HL-60 (cell line): Measurements from ENCODE around the gene GNA14.
"Not testable (repeated sequence)": the region's sequence is repeated elsewhere in the genome, so short reads cannot be mapped to it uniquely, and the experiment has no call there.

Source experiments
- DNase-seq, 2 experiments: peaks; one replicate each; pipeline ENCODE4 v3.0.0-alpha.2; 2010 to 2020; ENCODE audit warnings: low read depth in 1 of 2, low spot score in 1 of 2
- H3K27ac ChIP-seq: fragments of 250-450 bp; sonication (Bioruptor Pico); replicated peaks from 2 replicates; pipeline ENCODE4 v1.5.1; 2020; ENCODE audit warnings: mild to moderate bottlenecking, moderate library complexity
- H3K27me3 ChIP-seq: fragments of 250-450 bp; sonication (Bioruptor Pico); 2 replicates; pipeline ENCODE4 v1.5.1; 2021; ENCODE audit warnings: mild to moderate bottlenecking, moderate library complexity; ENCODE audit not compliant: insufficient read depth, poor library complexity, severe bottlenecking
- H3K4me3 ChIP-seq: replicated peaks from 2 replicates; pipeline ENCODE4 v1.5.1; 2011; ENCODE audit warnings: mild to moderate bottlenecking, control low read depth, low read length; ENCODE audit not compliant: insufficient read depth
- GABPA ChIP-seq: IDR thresholded peaks from 2 replicates; pipeline ENCODE4 v1.6.1; 2012; ENCODE audit warnings: low read depth
- POLR2AphosphoS5 ChIP-seq: IDR thresholded peaks from 2 replicates; pipeline ENCODE4 v1.6.1; 2012; ENCODE audit warnings: low read depth
- SPI1 ChIP-seq: IDR thresholded peaks from 2 replicates; pipeline ENCODE4 v1.6.1; 2012; ENCODE audit warnings: low read depth, mild to moderate bottlenecking, borderline replicate concordance
- TF ChIP-seq, protein P1 (sequence below): IDR thresholded peaks from 2 replicates; pipeline ENCODE4 v1.6.1; 2012; ENCODE audit warnings: low read depth; ENCODE audit not compliant: insufficient replicate concordance
- TF ChIP-seq, protein P2 (sequence below): IDR thresholded peaks from one replicate; pipeline ENCODE4 v1.5.1; 2011; ENCODE audit warnings: low read length, control low read depth, inconsistent platforms; ENCODE audit not compliant: insufficient read depth

Gene GNA14

DNA sequence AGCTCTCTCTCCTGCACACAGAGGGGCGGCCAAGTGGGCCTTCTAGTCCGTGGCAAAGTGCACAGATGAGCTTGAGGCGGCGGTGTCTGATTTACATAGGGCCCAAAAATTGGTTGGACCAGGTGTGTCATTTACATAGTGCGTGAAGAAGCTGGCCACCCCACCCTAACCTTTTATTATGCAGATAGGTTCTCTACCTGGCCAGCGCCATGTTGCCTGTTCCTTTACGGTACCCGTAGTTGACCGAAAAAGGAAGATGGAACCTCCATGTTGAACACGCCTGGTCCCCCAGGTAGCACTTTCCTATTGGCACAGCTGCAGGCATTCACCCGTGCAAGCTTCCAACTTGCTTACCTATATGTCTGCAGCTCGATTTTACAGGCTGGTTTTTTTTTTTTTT lies 61.5 kb downstream of the GNA14 start:
- DNase-seq = no peak
- Histone ChIP-seq H3K27me3 (peaks cover 5% of the 10 kb centered on the region), H3K27ac (no peak overlapping the region), H3K4me3 (no peak overlapping the region)
- TF ChIP-seq GABPA (no peak), SPI1 (no peak), POLR2AphosphoS5 (no peak)
- TF ChIP-seq, protein P1, sequence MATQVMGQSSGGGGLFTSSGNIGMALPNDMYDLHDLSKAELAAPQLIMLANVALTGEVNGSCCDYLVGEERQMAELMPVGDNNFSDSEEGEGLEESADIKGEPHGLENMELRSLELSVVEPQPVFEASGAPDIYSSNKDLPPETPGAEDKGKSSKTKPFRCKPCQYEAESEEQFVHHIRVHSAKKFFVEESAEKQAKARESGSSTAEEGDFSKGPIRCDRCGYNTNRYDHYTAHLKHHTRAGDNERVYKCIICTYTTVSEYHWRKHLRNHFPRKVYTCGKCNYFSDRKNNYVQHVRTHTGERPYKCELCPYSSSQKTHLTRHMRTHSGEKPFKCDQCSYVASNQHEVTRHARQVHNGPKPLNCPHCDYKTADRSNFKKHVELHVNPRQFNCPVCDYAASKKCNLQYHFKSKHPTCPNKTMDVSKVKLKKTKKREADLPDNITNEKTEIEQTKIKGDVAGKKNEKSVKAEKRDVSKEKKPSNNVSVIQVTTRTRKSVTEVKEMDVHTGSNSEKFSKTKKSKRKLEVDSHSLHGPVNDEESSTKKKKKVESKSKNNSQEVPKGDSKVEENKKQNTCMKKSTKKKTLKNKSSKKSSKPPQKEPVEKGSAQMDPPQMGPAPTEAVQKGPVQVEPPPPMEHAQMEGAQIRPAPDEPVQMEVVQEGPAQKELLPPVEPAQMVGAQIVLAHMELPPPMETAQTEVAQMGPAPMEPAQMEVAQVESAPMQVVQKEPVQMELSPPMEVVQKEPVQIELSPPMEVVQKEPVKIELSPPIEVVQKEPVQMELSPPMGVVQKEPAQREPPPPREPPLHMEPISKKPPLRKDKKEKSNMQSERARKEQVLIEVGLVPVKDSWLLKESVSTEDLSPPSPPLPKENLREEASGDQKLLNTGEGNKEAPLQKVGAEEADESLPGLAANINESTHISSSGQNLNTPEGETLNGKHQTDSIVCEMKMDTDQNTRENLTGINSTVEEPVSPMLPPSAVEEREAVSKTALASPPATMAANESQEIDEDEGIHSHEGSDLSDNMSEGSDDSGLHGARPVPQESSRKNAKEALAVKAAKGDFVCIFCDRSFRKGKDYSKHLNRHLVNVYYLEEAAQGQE = no peak
- TF ChIP-seq, protein P2, sequence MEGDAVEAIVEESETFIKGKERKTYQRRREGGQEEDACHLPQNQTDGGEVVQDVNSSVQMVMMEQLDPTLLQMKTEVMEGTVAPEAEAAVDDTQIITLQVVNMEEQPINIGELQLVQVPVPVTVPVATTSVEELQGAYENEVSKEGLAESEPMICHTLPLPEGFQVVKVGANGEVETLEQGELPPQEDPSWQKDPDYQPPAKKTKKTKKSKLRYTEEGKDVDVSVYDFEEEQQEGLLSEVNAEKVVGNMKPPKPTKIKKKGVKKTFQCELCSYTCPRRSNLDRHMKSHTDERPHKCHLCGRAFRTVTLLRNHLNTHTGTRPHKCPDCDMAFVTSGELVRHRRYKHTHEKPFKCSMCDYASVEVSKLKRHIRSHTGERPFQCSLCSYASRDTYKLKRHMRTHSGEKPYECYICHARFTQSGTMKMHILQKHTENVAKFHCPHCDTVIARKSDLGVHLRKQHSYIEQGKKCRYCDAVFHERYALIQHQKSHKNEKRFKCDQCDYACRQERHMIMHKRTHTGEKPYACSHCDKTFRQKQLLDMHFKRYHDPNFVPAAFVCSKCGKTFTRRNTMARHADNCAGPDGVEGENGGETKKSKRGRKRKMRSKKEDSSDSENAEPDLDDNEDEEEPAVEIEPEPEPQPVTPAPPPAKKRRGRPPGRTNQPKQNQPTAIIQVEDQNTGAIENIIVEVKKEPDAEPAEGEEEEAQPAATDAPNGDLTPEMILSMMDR = no peak

DNA sequence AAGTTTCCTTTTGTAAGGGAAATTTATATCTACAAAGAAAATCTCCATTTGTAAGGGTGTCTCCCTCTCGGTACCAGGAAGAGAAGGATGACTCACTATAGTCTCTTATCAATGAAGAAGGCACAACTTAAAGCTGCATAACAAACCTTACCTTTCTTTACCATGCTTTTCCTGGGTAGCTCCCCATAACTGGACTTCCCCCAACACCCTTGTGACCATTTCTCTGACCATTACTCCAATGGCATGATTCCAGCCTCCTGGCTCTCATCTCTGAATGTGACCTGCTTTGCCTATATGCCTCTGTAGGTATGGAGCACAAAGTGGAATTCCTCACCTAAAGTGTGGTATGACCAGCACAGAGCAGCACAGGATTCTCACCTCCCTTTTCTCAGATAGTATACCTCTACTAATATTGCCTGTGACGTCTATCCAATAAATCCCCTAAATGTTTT lies 62.8 kb downstream of the GNA14 start:
- no peak for DNase-seq
- Histone ChIP-seq H3K27ac (no peak overlapping the region), H3K4me3 (no peak overlapping the region), H3K27me3 (peaks cover 5% of the 10 kb centered on the region)
- TF ChIP-seq POLR2AphosphoS5 (no peak), GABPA (no peak), SPI1 (no peak)
- TF ChIP-seq, protein P2 = no peak
- TF ChIP-seq, protein P1 = no peak

DNA sequence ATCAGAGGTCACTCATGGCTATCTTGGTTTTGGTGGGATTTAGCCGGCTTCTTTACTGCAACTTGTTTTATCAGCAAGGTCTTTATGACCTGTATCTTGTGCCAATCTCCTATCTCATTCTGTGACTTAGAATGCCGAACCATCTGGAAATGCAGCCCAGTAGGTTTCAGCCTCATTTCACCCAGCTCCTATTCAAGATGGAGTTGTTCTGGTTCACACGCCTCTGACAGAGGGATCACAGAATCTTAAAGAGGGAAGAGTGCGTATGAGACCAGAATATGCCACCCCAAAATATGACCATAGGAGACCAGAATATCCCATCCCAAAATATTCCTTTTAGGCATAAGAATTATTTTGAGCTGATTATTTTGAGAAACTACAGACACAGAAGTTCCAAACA lies 63.2 kb downstream of the GNA14 start:
- not testable (repeated sequence) for H3K4me3 ChIP-seq, H3K27ac ChIP-seq, H3K27me3 ChIP-seq, DNase-seq

DNA sequence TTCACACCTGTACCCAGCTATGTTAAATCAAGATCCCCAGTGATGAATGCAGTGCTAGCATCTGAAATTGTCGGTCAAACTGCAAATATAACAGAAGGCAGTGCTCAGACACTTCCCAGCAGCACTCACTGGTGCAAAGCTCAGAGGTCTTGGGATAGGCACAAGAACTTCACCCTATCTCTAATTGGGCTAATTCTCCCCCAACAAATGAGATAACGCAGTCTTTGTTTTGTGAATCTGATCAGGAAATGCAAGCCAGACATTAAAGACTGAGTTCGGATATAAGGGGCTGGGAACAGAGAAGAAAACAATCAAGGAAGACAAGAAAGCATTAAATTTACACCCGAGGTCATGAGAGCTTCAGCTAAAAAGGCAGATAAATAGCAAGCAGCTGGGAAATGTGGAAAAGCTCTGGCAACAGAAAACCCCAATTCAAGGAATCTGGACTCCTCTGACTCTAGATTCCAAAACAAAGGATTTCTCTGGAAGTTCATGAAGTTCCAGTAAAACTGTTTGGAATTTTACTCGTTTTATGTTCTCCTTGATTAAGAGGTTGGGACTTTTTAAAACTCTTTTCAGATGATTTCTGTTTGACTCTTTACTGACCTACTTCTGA lies 65.1 kb downstream of the GNA14 start:
- Histone ChIP-seq H3K27ac (no peak overlapping the region), H3K27me3 (peaks cover 5% of the 10 kb centered on the region), H3K4me3 (no peak overlapping the region)
- no peak for TF ChIP-seq POLR2AphosphoS5
- TF ChIP-seq, protein P1 = no peak
- TF ChIP-seq, protein P2 = no peak
- TF ChIP-seq SPI1 = no peak
- TF ChIP-seq GABPA = no peak
- DNase-seq = no peak
